GM19455 (cell line): Measurements from ENCODE around the gene ERICH3.

Experiments
- ATAC-seq: cut with Tn5 transposase; IDR thresholded peaks from one replicate; pipeline ENCODE4 v1.9.1; 2021; ENCODE audit not compliant: unreplicated experiment

The ERICH3 gene

GRCh38 chr1:74591949-74592348 lies 81.6 kb downstream of the ERICH3 start:
- no peak for ATAC-seq

- no peak for ATAC-seq
Observed at GRCh38 chr1:74590288-74590687, 83.3 kb downstream of the ERICH3 start.

GRCh38 chr1:74587888-74588287 lies 85.7 kb downstream of the ERICH3 start:
- no peak for ATAC-seq

- ATAC-seq: no peak
Observed at GRCh38 chr1:74586253-74586897, 87.2 kb downstream of the ERICH3 start.

- ATAC-seq: no peak
Observed at GRCh38 chr1:74584185-74584584, 89.4 kb downstream of the ERICH3 start.

GRCh38 chr1:74583397-74583796 lies 90.2 kb downstream of the ERICH3 start:
- no peak for ATAC-seq

GRCh38 chr1:74579425-74579824 lies 94.2 kb downstream of the ERICH3 start:
- ATAC-seq: peak; percentile 99

GRCh38 chr1:74578101-74578500 lies 95.5 kb downstream of the ERICH3 start:
- no peak for ATAC-seq

- ATAC-seq: no peak
Observed at GRCh38 chr1:74571891-74572290, 101.7 kb downstream of the ERICH3 start.

GRCh38 chr1:74571493-74571800 lies 102.1 kb downstream of the ERICH3 start:
- ATAC-seq: no peak

GRCh38 chr1:74570797-74571492 lies 102.6 kb downstream of the ERICH3 start:
- ATAC-seq: no peak

- no peak for ATAC-seq
Observed at GRCh38 chr1:74549932-74550331, 123.7 kb downstream of the ERICH3 start.

GRCh38 chr1:74548961-74549750 lies 124.4 kb downstream of the ERICH3 start:
- no peak for ATAC-seq

GRCh38 chr1:74545821-74546220 lies 127.8 kb downstream of the ERICH3 start:
- no peak for ATAC-seq

- ATAC-seq: no peak
Observed at GRCh38 chr1:74534241-74534640, 139.4 kb downstream of the ERICH3 start.

GRCh38 chr1:74531796-74532195 lies 141.8 kb downstream of the ERICH3 start:
- no peak for ATAC-seq

GRCh38 chr1:74530892-74531291 lies 142.7 kb downstream of the ERICH3 start:
- ATAC-seq: no peak

- ATAC-seq: no peak
Observed at GRCh38 chr1:74528123-74528522, 145.5 kb downstream of the ERICH3 start.

- ATAC-seq: no peak
Observed at GRCh38 chr1:74526708-74527107, 146.9 kb downstream of the ERICH3 start.

- ATAC-seq: no peak
Observed at GRCh38 chr1:74523873-74524480, 149.6 kb downstream of the ERICH3 start.

- ATAC-seq: no peak
Observed at GRCh38 chr1:74522148-74522547, 151.4 kb downstream of the ERICH3 start.
